SK-N-SH (cell line): Measurements from ENCODE around the gene OR4N5. TPM values are rescaled to one million over a fixed set of nuclear protein-coding genes. Genes with fewer than 3 reads are reported as not detected.

Experiments used
- CTCF ChIA-PET: fragments of 300-600, 350-600 bp; formaldehyde crosslinking; extraction: SDS; loops from one replicate; lab custom pipeline; 2021; lab: Yijun Ruan, JAX
- POLR2A ChIA-PET: fragments of 350-600 bp; sonication (Branson Sonifier 250); formaldehyde crosslinking; extraction: SDS; loops from one replicate; lab custom pipeline; 2020; ENCODE audit warnings: antibody characterized with exemption, inconsistent platforms; lab: Yijun Ruan, JAX
- DNase-seq: peaks from one replicate; pipeline ENCODE4 v3.0.0; 2012
- H2AFZ ChIP-seq: fragments of 200-600 bp; sonication (generic); 2 replicates; pipeline ENCODE4 v1.8.1; 2016; ENCODE audit warnings: antibody characterized with exemption, mild to moderate bottlenecking, low read depth
- H3F3A ChIP-seq: fragments of 200-600 bp; sonication (generic); replicated peaks from 2 replicates; pipeline ENCODE3; 2016; ENCODE audit warnings: antibody characterized with exemption, mild to moderate bottlenecking; ENCODE audit not compliant: insufficient read depth
- H3K27ac ChIP-seq, 2 experiments: fragments of 200-500 bp in 1 of 2; fragments of 200-600 bp in 1 of 2; sonication (Bioruptor generic) in 1 of 2; sonication (generic), shearing (Covaris generic) in 1 of 2; 2 replicates each; pipeline versions ENCODE4 v1.5.1 to v1.6.1; 2014 to 2016; ENCODE audit warnings: low read depth in 2 of 2, inconsistent platforms in 1 of 2, low read length in 1 of 2, mild to moderate bottlenecking in 1 of 2, mixed read lengths in 1 of 2
- H3K27me3 ChIP-seq: fragments of 200-600 bp; sonication (generic), shearing (Covaris generic); 2 replicates; pipeline ENCODE4 v1.6.1; 2016; ENCODE audit warnings: mixed run types; ENCODE audit not compliant: insufficient read depth
- H3K36me3 ChIP-seq, 2 experiments: fragments of 200-500 bp in 1 of 2; fragments of 200-600 bp in 1 of 2; sonication (Bioruptor generic) in 1 of 2; sonication (generic) in 1 of 2; replicated peaks in 1 of 2; 2 replicates each; pipeline versions ENCODE3 to v1.5.1; 2014 to 2016; ENCODE audit warnings: low read length in 1 of 2, mild to moderate bottlenecking in 1 of 2; ENCODE audit not compliant: insufficient read depth in 2 of 2, control insufficient read depth in 1 of 2
- H3K4me1 ChIP-seq, 2 experiments: fragments of 200-500 bp in 1 of 2; fragments of 200-600 bp in 1 of 2; sonication (Bioruptor generic) in 1 of 2; sonication (generic), shearing (Covaris generic) in 1 of 2; 2 replicates each; pipeline versions ENCODE4 v1.5.1 to v1.6.1; 2014 to 2016; ENCODE audit warnings: low read depth in 1 of 2, low read length in 1 of 2, mixed run types in 1 of 2; ENCODE audit not compliant: insufficient read depth in 2 of 2, control insufficient read depth in 1 of 2
- H3K4me2 ChIP-seq: fragments of 200-600 bp; sonication (generic), shearing (Covaris generic); 2 replicates; pipeline ENCODE4 v1.6.1; 2017; ENCODE audit warnings: mixed run types
- H3K4me3 ChIP-seq, 2 experiments: fragments of 200-500 bp in 1 of 2; fragments of 200-600 bp in 1 of 2; sonication (Bioruptor generic) in 1 of 2; sonication (generic), shearing (Covaris generic) in 1 of 2; 2 replicates each; pipeline versions ENCODE4 v1.5.1 to v1.8.1; 2014 to 2016; ENCODE audit warnings: low read depth in 2 of 2, inconsistent platforms in 1 of 2, low read length in 1 of 2, mild to moderate bottlenecking in 1 of 2, mixed read lengths in 1 of 2, moderate library complexity in 1 of 2
- H3K79me2 ChIP-seq: fragments of 200-600 bp; sonication (generic); 2 replicates; pipeline ENCODE4 v1.8.1; 2017; ENCODE audit warnings: mild to moderate bottlenecking; ENCODE audit not compliant: insufficient read depth
- H3K9ac ChIP-seq: fragments of 200-600 bp; sonication (generic); 2 replicates; pipeline ENCODE4 v1.6.1; 2017; ENCODE audit warnings: mixed run types
- H3K9me2 ChIP-seq: fragments of 200-600 bp; sonication (generic); 2 replicates; pipeline ENCODE4 v1.6.1; 2017; ENCODE audit warnings: mixed run types
- H3K9me3 ChIP-seq: fragments of 200-600 bp; sonication (generic); 2 replicates; pipeline ENCODE4 v1.6.1; 2017; ENCODE audit warnings: mixed run types, mild to moderate bottlenecking, moderate library complexity
- H4K20me1 ChIP-seq: fragments of 200-600 bp; sonication (generic); 2 replicates; pipeline ENCODE4 v1.6.1; 2017; ENCODE audit warnings: mild to moderate bottlenecking, mixed run types; ENCODE audit not compliant: insufficient read depth
- CHD2 ChIP-seq: fragments of 150-350 bp; IDR thresholded peaks from 2 replicates; pipeline ENCODE4 v1.6.1; 2018; ENCODE audit warnings: low read length; ENCODE audit not compliant: partially characterized antibody
- ELF1 ChIP-seq: IDR thresholded peaks from 2 replicates; pipeline ENCODE4 v1.4.0; 2012
- EP300 ChIP-seq, 2 experiments: IDR thresholded peaks; 2 replicates each; pipeline versions ENCODE4 v1.4.0 to v1.6.1; 2012; ENCODE audit warnings: borderline replicate concordance in 1 of 2, low read depth in 1 of 2, low read length in 1 of 2
- EZH2phosphoT487 ChIP-seq: fragments of 200-600 bp; sonication (generic); IDR thresholded peaks from 2 replicates; pipeline ENCODE4 v1.6.1; 2017; ENCODE audit warnings: low read depth, mixed run types, mild to moderate bottlenecking, antibody characterized with exemption, moderate library complexity, borderline replicate concordance
- FOSL2 ChIP-seq: IDR thresholded peaks from 2 replicates; pipeline ENCODE4 v1.4.0; 2012; ENCODE audit warnings: low read depth, mild to moderate bottlenecking, moderate library complexity, borderline replicate concordance
- GABPA ChIP-seq: IDR thresholded peaks from 2 replicates; pipeline ENCODE4 v1.4.0; 2012; ENCODE audit warnings: low read depth, mild to moderate bottlenecking
- JUND ChIP-seq: IDR thresholded peaks from 2 replicates; pipeline ENCODE4 v1.4.0; 2012
- NRF1 ChIP-seq: IDR thresholded peaks from 2 replicates; pipeline ENCODE4 v1.6.1; 2012; ENCODE audit warnings: low read depth, mild to moderate bottlenecking, low read length
- POLR2AphosphoS5 ChIP-seq: IDR thresholded peaks from 2 replicates; pipeline ENCODE4 v1.6.1; 2012; ENCODE audit warnings: low read depth, low read length
- RCOR1 ChIP-seq: fragments of 150-350 bp; IDR thresholded peaks from 2 replicates; pipeline ENCODE4 v1.6.1; 2017; ENCODE audit warnings: antibody characterized with exemption, low read length
- RFX5 ChIP-seq: IDR thresholded peaks from 2 replicates; pipeline ENCODE4 v1.6.1; 2012; ENCODE audit warnings: mild to moderate bottlenecking, improper control_type of control experiment, low read length
- RXRA ChIP-seq: IDR thresholded peaks from 2 replicates; pipeline ENCODE4 v1.4.0; 2012; ENCODE audit warnings: low read depth, mild to moderate bottlenecking, borderline replicate concordance
- TAF1 ChIP-seq: IDR thresholded peaks from 2 replicates; pipeline ENCODE4 v1.6.1; 2012; ENCODE audit warnings: low read depth, mild to moderate bottlenecking, low read length, moderate library complexity, borderline replicate concordance
- WGBS: methylation state at CpG from one replicate; pipeline ENCODE4 v1.1.6; 2017; ENCODE audit warnings: low lambda C conversion rate; 5-methylcytosine and 5-hydroxymethylcytosine counted together
- polyA plus RNA-seq, 3 experiments: library from polyadenylated mRNA; depleted of rRNA; stranded (reverse); fragments of >200 nt; gene quantifications; 2 replicates each; pipeline ENCODE4 v1.2.3, GENCODE V29; 2012
- TF ChIP-seq, protein P1 (sequence below): IDR thresholded peaks from 2 replicates; pipeline ENCODE4 v1.6.1; 2012; ENCODE audit warnings: mild to moderate bottlenecking, low read depth, low read length, moderate library complexity
- TF ChIP-seq, protein P2 (sequence below): IDR thresholded peaks from 2 replicates; pipeline ENCODE4 v1.4.0; 2012; ENCODE audit warnings: low read depth
- TF ChIP-seq, protein P3 (sequence below): fragments of 150-350 bp; IDR thresholded peaks from 2 replicates; pipeline ENCODE4 v1.6.1; 2017; ENCODE audit warnings: antibody characterized with exemption, low read length, low read depth, borderline replicate concordance
- TF ChIP-seq, protein P4 (sequence below): fragments of 200-600 bp; sonication (generic); IDR thresholded peaks from 2 replicates; pipeline ENCODE4 v1.6.1; 2017; ENCODE audit warnings: antibody characterized with exemption, mild to moderate bottlenecking, moderate library complexity
- TF ChIP-seq, protein P5 (sequence below): IDR thresholded peaks from 2 replicates; pipeline ENCODE4; 2012

The OR4N5 gene
- polyA plus RNA-seq, 1 of the 3 experiments (the other 2 are of a cell fraction), result not detected

DNA sequence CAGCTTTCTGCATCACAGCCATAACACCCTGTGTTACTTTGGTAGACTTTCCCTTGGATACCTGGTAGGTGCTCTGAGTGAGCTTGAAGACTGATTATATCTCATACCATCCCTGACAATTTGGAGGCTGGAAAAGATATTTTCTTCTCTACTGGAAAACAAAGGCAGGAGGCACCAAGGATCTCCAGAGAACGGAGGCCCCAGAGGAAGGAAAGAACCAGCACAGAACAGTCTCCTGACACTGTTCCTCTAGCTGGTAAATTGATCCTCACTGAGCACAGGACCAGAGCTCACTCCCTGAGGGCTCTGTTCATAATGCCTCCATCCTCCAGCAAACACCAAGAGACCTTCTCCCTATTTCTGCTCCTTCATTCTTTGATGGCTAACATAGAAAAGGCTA, 52.0 kb downstream of the OR4N5 start, which contains the start of gene OR11G2:
TSS of gene OR11G2 (plus strand) at position 301 of the 400 bp plus-strand sequence. CDS start 6,542 bp downstream, outside the sequence.
- POLR2A ChIA-PET, result no interaction called here
- Histone ChIP-seq H3K27me3 (peaks cover 35% of the 10 kb centered on the region; the same call in 1 of the 2 replicates), H4K20me1 (no peaks in the 10 kb centered on the region), H3K36me3 (no peaks in the 10 kb centered on the region), H3K4me1 (no peaks in the 10 kb centered on the region), H3K9me2 (no peaks in the 10 kb centered on the region), H3K9me3 (no peaks in the 10 kb centered on the region), H3K79me2 (no peaks in the 10 kb centered on the region), H3K9ac (no peak within 1 kb of the TSS), H3F3A (no peaks in the 10 kb centered on the region), H3K27ac (no peak within 1 kb of the TSS), H3K4me2 (no peak within 1 kb of the TSS), H2AFZ (no peak within 1 kb of the TSS), H3K4me3 (no peak within 1 kb of the TSS)
- TF ChIP-seq, protein P1, sequence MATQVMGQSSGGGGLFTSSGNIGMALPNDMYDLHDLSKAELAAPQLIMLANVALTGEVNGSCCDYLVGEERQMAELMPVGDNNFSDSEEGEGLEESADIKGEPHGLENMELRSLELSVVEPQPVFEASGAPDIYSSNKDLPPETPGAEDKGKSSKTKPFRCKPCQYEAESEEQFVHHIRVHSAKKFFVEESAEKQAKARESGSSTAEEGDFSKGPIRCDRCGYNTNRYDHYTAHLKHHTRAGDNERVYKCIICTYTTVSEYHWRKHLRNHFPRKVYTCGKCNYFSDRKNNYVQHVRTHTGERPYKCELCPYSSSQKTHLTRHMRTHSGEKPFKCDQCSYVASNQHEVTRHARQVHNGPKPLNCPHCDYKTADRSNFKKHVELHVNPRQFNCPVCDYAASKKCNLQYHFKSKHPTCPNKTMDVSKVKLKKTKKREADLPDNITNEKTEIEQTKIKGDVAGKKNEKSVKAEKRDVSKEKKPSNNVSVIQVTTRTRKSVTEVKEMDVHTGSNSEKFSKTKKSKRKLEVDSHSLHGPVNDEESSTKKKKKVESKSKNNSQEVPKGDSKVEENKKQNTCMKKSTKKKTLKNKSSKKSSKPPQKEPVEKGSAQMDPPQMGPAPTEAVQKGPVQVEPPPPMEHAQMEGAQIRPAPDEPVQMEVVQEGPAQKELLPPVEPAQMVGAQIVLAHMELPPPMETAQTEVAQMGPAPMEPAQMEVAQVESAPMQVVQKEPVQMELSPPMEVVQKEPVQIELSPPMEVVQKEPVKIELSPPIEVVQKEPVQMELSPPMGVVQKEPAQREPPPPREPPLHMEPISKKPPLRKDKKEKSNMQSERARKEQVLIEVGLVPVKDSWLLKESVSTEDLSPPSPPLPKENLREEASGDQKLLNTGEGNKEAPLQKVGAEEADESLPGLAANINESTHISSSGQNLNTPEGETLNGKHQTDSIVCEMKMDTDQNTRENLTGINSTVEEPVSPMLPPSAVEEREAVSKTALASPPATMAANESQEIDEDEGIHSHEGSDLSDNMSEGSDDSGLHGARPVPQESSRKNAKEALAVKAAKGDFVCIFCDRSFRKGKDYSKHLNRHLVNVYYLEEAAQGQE, result no peak
- no peak for TF ChIP-seq EP300 (IDR thresholded peaks at IDR 0.05; ENCODE audit: borderline replicate concordance in 1 of 2, low read depth in 1 of 2, low read length in 1 of 2)
- TF ChIP-seq, protein P2, sequence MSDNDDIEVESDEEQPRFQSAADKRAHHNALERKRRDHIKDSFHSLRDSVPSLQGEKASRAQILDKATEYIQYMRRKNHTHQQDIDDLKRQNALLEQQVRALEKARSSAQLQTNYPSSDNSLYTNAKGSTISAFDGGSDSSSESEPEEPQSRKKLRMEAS, result no peak
- TF ChIP-seq JUND, result no peak
- TF ChIP-seq CHD2, result no peak
- no peak for TF ChIP-seq EZH2phosphoT487
- no peak for TF ChIP-seq FOSL2
- TF ChIP-seq, protein P3, sequence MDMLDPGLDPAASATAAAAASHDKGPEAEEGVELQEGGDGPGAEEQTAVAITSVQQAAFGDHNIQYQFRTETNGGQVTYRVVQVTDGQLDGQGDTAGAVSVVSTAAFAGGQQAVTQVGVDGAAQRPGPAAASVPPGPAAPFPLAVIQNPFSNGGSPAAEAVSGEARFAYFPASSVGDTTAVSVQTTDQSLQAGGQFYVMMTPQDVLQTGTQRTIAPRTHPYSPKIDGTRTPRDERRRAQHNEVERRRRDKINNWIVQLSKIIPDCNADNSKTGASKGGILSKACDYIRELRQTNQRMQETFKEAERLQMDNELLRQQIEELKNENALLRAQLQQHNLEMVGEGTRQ, result no peak
- TF ChIP-seq, protein P4, sequence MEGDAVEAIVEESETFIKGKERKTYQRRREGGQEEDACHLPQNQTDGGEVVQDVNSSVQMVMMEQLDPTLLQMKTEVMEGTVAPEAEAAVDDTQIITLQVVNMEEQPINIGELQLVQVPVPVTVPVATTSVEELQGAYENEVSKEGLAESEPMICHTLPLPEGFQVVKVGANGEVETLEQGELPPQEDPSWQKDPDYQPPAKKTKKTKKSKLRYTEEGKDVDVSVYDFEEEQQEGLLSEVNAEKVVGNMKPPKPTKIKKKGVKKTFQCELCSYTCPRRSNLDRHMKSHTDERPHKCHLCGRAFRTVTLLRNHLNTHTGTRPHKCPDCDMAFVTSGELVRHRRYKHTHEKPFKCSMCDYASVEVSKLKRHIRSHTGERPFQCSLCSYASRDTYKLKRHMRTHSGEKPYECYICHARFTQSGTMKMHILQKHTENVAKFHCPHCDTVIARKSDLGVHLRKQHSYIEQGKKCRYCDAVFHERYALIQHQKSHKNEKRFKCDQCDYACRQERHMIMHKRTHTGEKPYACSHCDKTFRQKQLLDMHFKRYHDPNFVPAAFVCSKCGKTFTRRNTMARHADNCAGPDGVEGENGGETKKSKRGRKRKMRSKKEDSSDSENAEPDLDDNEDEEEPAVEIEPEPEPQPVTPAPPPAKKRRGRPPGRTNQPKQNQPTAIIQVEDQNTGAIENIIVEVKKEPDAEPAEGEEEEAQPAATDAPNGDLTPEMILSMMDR, result no peak
- no peak for TF ChIP-seq NRF1
- TF ChIP-seq RXRA, result no peak
- TF ChIP-seq RFX5, result no peak
- no peak for TF ChIP-seq TAF1
- no peak for TF ChIP-seq POLR2AphosphoS5
- no peak for TF ChIP-seq ELF1
- TF ChIP-seq RCOR1, result no peak
- TF ChIP-seq GABPA, result no peak
- TF ChIP-seq, protein P5, sequence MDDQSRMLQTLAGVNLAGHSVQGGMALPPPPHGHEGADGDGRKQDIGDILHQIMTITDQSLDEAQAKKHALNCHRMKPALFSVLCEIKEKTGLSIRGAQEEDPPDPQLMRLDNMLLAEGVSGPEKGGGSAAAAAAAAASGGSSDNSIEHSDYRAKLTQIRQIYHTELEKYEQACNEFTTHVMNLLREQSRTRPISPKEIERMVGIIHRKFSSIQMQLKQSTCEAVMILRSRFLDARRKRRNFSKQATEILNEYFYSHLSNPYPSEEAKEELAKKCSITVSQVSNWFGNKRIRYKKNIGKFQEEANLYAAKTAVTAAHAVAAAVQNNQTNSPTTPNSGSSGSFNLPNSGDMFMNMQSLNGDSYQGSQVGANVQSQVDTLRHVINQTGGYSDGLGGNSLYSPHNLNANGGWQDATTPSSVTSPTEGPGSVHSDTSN, result no peak
- WGBS, result 0% methylated on average over 1 of the region's 1 CpG
- no peak for DNase-seq
- CTCF ChIA-PET, result no interaction called here
